NT2/D1 (cell line): ENCODE results near the gene ATF7.

Source experiments
- SUZ12 ChIP-seq: IDR thresholded peaks from 2 replicates; pipeline ENCODE4 v1.6.1; 2011; ENCODE audit not compliant: insufficient read length, insufficient read depth; ENCODE audit errors: extremely low read depth
- YY1 ChIP-seq: IDR thresholded peaks from 2 replicates; pipeline ENCODE4 v1.6.1; 2011; ENCODE audit not compliant: insufficient read length, insufficient read depth
- ZNF274 ChIP-seq: IDR thresholded peaks from 2 replicates; pipeline ENCODE4 v1.6.1; 2011; ENCODE audit warnings: mild to moderate bottlenecking, low read depth, low read length

GRCh38 chr12:53459097-53459496, 167.1 kb downstream of the ATF7 start:
- TF ChIP-seq ZNF274 (no peak), SUZ12 (no peak), YY1 (no peak)
